MG63 (cell line): ENCODE measurements around the gene GDPD4. TPM values are rescaled to one million over a fixed set of nuclear protein-coding genes. Genes with fewer than 3 reads are reported as not detected.

Experiments used
- DNase-seq: peaks from one replicate; pipeline ENCODE4 v3.0.0-alpha.2; 2020
- H3K27me3 ChIP-seq: fragments of 250-450 bp; sonication (Bioruptor Pico); 2 replicates; pipeline ENCODE4 v1.5.1; 2020; ENCODE audit warnings: mild to moderate bottlenecking, moderate library complexity
- H3K36me3 ChIP-seq: fragments of 250-450 bp; sonication (Bioruptor Pico); 2 replicates; pipeline ENCODE4 v1.5.1; 2020; ENCODE audit warnings: mild to moderate bottlenecking, moderate library complexity
- H3K4me3 ChIP-seq: fragments of 250-450 bp; sonication (Bioruptor Pico); 2 replicates; pipeline ENCODE4 v1.5.1; 2020; ENCODE audit warnings: mild to moderate bottlenecking, moderate library complexity
- H3K9me3 ChIP-seq: fragments of 250-450 bp; sonication (Bioruptor Pico); 2 replicates; pipeline ENCODE4 v1.5.1; 2020; ENCODE audit warnings: mild to moderate bottlenecking, moderate library complexity
- total RNA-seq: library from RNA; depleted of rRNA; stranded (reverse); fragments of >200 nt; shearing (Covaris generic); gene quantifications from 2 replicates; pipeline ENCODE4 v1.2.3, GENCODE V29; 2014; ENCODE audit warnings: low replicate concordance; rRNA removed

The GDPD4 gene
- total RNA-seq, 1 experiment from 2014 or later, result not detected

- no peaks in the 10 kb centered on the region for H3K27me3 ChIP-seq
- peak; percentile 25 for DNase-seq
- H3K9me3 ChIP-seq, result no peaks in the 10 kb centered on the region
- H3K36me3 ChIP-seq, result no peaks in the 10 kb centered on the region
- no peak overlapping the region for H3K4me3 ChIP-seq
Observed at GRCh38 chr11:77179048-77179447, 122.4 kb downstream of the GDPD4 start.

GRCh38 chr11:77178150-77178549 is 123.3 kb downstream of the GDPD4 start:
- DNase-seq, result no peak
- H3K9me3 ChIP-seq, result no peaks in the 10 kb centered on the region
- no peaks in the 10 kb centered on the region for H3K36me3 ChIP-seq
- no peak overlapping the region for H3K4me3 ChIP-seq
- H3K27me3 ChIP-seq, result no peaks in the 10 kb centered on the region

GRCh38 chr11:77176996-77177395 is 124.5 kb downstream of the GDPD4 start:
- H3K36me3 ChIP-seq, result no peaks in the 10 kb centered on the region
- H3K4me3 ChIP-seq, result no peak overlapping the region
- no peaks in the 10 kb centered on the region for H3K9me3 ChIP-seq
- no peak for DNase-seq
- no peaks in the 10 kb centered on the region for H3K27me3 ChIP-seq

- H3K27me3 ChIP-seq, result no peaks in the 10 kb centered on the region
- H3K9me3 ChIP-seq, result no peaks in the 10 kb centered on the region
- no peaks in the 10 kb centered on the region for H3K36me3 ChIP-seq
- no peak overlapping the region for H3K4me3 ChIP-seq
- no peak for DNase-seq
Observed at GRCh38 chr11:77175869-77176539, 125.5 kb downstream of the GDPD4 start.

GRCh38 chr11:77175021-77175842 is 126.3 kb downstream of the GDPD4 start:
- DNase-seq, result no peak
- Histone ChIP-seq H3K9me3 (no peaks in the 10 kb centered on the region), H3K4me3 (no peak overlapping the region), H3K36me3 (no peaks in the 10 kb centered on the region), H3K27me3 (no peaks in the 10 kb centered on the region)

GRCh38 chr11:77174559-77174958 is 126.9 kb downstream of the GDPD4 start:
- H3K36me3 ChIP-seq, result no peaks in the 10 kb centered on the region
- H3K27me3 ChIP-seq, result no peaks in the 10 kb centered on the region
- H3K9me3 ChIP-seq, result no peaks in the 10 kb centered on the region
- DNase-seq, result no peak
- H3K4me3 ChIP-seq, result no peak overlapping the region

GRCh38 chr11:77173494-77173893 is 128.0 kb downstream of the GDPD4 start:
- no peaks in the 10 kb centered on the region for H3K36me3 ChIP-seq
- H3K27me3 ChIP-seq, result no peaks in the 10 kb centered on the region
- H3K9me3 ChIP-seq, result no peaks in the 10 kb centered on the region
- no peak for DNase-seq
- no peak overlapping the region for H3K4me3 ChIP-seq

- no peaks in the 10 kb centered on the region for H3K9me3 ChIP-seq
- DNase-seq, result no peak
- no peaks in the 10 kb centered on the region for H3K36me3 ChIP-seq
- no peaks in the 10 kb centered on the region for H3K27me3 ChIP-seq
- no peak overlapping the region for H3K4me3 ChIP-seq
Observed at GRCh38 chr11:77172666-77172982, 128.9 kb downstream of the GDPD4 start.

- no peaks in the 10 kb centered on the region for H3K36me3 ChIP-seq
- no peaks in the 10 kb centered on the region for H3K27me3 ChIP-seq
- DNase-seq, result no peak
- H3K9me3 ChIP-seq, result no peaks in the 10 kb centered on the region
- no peak overlapping the region for H3K4me3 ChIP-seq
Observed at GRCh38 chr11:77171885-77172665, 129.4 kb downstream of the GDPD4 start.

GRCh38 chr11:77171254-77171653 is 130.2 kb downstream of the GDPD4 start:
- Histone ChIP-seq H3K36me3 (no peaks in the 10 kb centered on the region), H3K4me3 (no peak overlapping the region), H3K9me3 (no peaks in the 10 kb centered on the region), H3K27me3 (no peaks in the 10 kb centered on the region)
- no peak for DNase-seq

- Histone ChIP-seq H3K4me3 (no peak overlapping the region), H3K9me3 (no peaks in the 10 kb centered on the region), H3K36me3 (no peaks in the 10 kb centered on the region), H3K27me3 (no peaks in the 10 kb centered on the region)
- no peak for DNase-seq
Observed at GRCh38 chr11:77170107-77170506, 131.4 kb downstream of the GDPD4 start.

GRCh38 chr11:77167791-77168190 is 133.7 kb downstream of the GDPD4 start:
- no peak for DNase-seq
- H3K9me3 ChIP-seq, result no peaks in the 10 kb centered on the region
- no peaks in the 10 kb centered on the region for H3K27me3 ChIP-seq
- H3K36me3 ChIP-seq, result no peaks in the 10 kb centered on the region
- no peak overlapping the region for H3K4me3 ChIP-seq

- Histone ChIP-seq H3K4me3 (no peak overlapping the region), H3K27me3 (no peaks in the 10 kb centered on the region), H3K9me3 (no peaks in the 10 kb centered on the region), H3K36me3 (no peaks in the 10 kb centered on the region)
- no peak for DNase-seq
Observed at GRCh38 chr11:77167111-77167626, 134.3 kb downstream of the GDPD4 start.

Other genes with a start within 250 kb of the GDPD4 start
- gene CAPN5, start 234.7 kb downstream of the GDPD4 start, total RNA-seq, result 2.1 and 6.1 TPM in 2 replicates
- not detected in 2 replicates for gene OMP, start 198.8 kb downstream of the GDPD4 start, total RNA-seq
- not detected in 2 replicates for gene MYO7A, start 173.4 kb downstream of the GDPD4 start, total RNA-seq
- 31.3 and 35.5 TPM in 2 replicates for gene PAK1, start 172.4 kb upstream of the GDPD4 start, total RNA-seq